K562 (cell line): ENCODE measurements around the gene VMP1. TPM values are rescaled to one million over a fixed set of nuclear protein-coding genes. Genes with fewer than 3 reads are reported as not detected.

ENCODE experiments used
- ARID4B ChIP-seq: sonication (generic); formaldehyde crosslinking; IDR thresholded peaks from 2 replicates; pipeline ENCODE4 v1.8.0; 2022; ENCODE audit warnings: mild to moderate bottlenecking, missing genetic modification reagents
- CEBPG ChIP-seq, 3 experiments: fragments of 200-800 bp in 1 of 3; sonication (Bioruptor generic) in 1 of 3; sonication (generic) in 1 of 3; formaldehyde crosslinking in 1 of 3; IDR thresholded peaks in 2 of 3; conservative IDR thresholded peaks in 1 of 3; 2 replicates each; pipeline versions ENCODE4 v1.6.1 to v1.8.0; 2016 to 2022; ENCODE audit warnings: missing compliant biosample characterization in 2 of 3, missing genetic modification characterization in 2 of 3, mild to moderate bottlenecking in 1 of 3, missing genetic modification reagents in 1 of 3
- ESRRA ChIP-seq: fragments of 450-650 bp; IDR thresholded peaks from 2 replicates; pipeline ENCODE4 v1.6.1; 2014; ENCODE audit warnings: low read depth, mild to moderate bottlenecking, moderate library complexity, borderline replicate concordance
- GATAD2B ChIP-seq: fragments of 450-650 bp; IDR thresholded peaks from 2 replicates; pipeline ENCODE4 v1.6.1; 2017; ENCODE audit warnings: mild to moderate bottlenecking, borderline replicate concordance
- MBD2 ChIP-seq: sonication (generic); IDR thresholded peaks from 2 replicates; pipeline ENCODE4 v1.6.1; 2016; ENCODE audit warnings: low read depth, borderline replicate concordance
- RAD51 ChIP-seq: fragments of 450-650 bp; IDR thresholded peaks from 2 replicates; pipeline ENCODE4 v1.7.1; 2016; ENCODE audit warnings: low read depth, mild to moderate bottlenecking, borderline replicate concordance
- SMARCE1 ChIP-seq: fragments of 450-650 bp; IDR thresholded peaks from 2 replicates; pipeline ENCODE4 v1.7.1; 2016; ENCODE audit warnings: mild to moderate bottlenecking
- SRF ChIP-seq, 2 experiments: fragments of 250-450, 450-650 bp in 1 of 2; sonication (Bioruptor Pico) in 1 of 2; sonication (generic) in 1 of 2; formaldehyde crosslinking; IDR thresholded peaks; 2 replicates each; pipeline versions ENCODE4 v1.5.0 to v1.5.1; 2020 to 2022; ENCODE audit warnings: mild to moderate bottlenecking in 1 of 2, missing genetic modification reagents in 1 of 2
- STAT5A ChIP-seq: IDR thresholded peaks from 2 replicates; pipeline ENCODE4 v1.6.1; 2012; ENCODE audit warnings: low read length, inconsistent platforms, borderline replicate concordance
- ZFP1 ChIP-seq: fragments of 450-650 bp; formaldehyde crosslinking; IDR thresholded peaks from 2 replicates; pipeline ENCODE4 v1.4.0; 2020; ENCODE audit warnings: mild to moderate bottlenecking, mixed read lengths
- ZKSCAN3 ChIP-seq: fragments of 250-450 bp; sonication (Bioruptor Pico); IDR thresholded peaks from 2 replicates; pipeline ENCODE4 v1.4.0; 2020
- polyA plus RNA-seq, 8 experiments: library from polyadenylated mRNA; depleted of rRNA in 4 of 8; stranded (reverse) in 5 of 8; unstranded in 3 of 8; fragments of >200 nt; fragmentation: Nextera tagmentation in 2 of 8; fragmentation: Illumina TruSeq in 1 of 8; extraction: Ambion mirVana in 2 of 8; extraction: Trizol in 1 of 8; gene quantifications; 2 replicates each; pipeline versions ENCODE4 v1.2.1 to v1.2.3, GENCODE V29; 2011 to 2014; ENCODE audit warnings: inconsistent platforms in 1 of 8, missing spikeins in 1 of 8
- total RNA-seq, 7 experiments: library from RNA; depleted of rRNA in 6 of 7; stranded (reverse); fragments of >200 nt in 6 of 7; fragmentation: Illumina TruSeq in 2 of 7; extraction: Trizol in 2 of 7; gene quantifications; 2 replicates each; pipeline versions ENCODE4 v1.2.1 to v1.2.3, GENCODE V29; 2011 to 2021; ENCODE audit warnings: low replicate concordance in 1 of 7
- TF ChIP-seq, protein P1 (sequence below): fragments of 250-450 bp; sonication (Bioruptor Pico); IDR thresholded peaks from 2 replicates; pipeline ENCODE4 v1.4.0; 2020; ENCODE audit warnings: mild to moderate bottlenecking, moderate library complexity
- TF ChIP-seq, protein P2 (sequence below), 3 experiments: fragments of 200-800 bp in 1 of 3; fragments of 250-450 bp in 1 of 3; fragments of 450-650 bp in 1 of 3; sonication (Bioruptor Pico) in 1 of 3; sonication (Bioruptor generic) in 1 of 3; formaldehyde crosslinking in 1 of 3; IDR thresholded peaks; 2 replicates each; pipeline versions ENCODE4 v1.6.1 to v1.8.0; 2016 to 2022; ENCODE audit warnings: mild to moderate bottlenecking in 2 of 3, missing genetic modification characterization in 2 of 3, missing compliant biosample characterization in 1 of 3, moderate library complexity in 1 of 3
- TF ChIP-seq, protein P3 (sequence below): fragments of 250-450 bp; sonication (Bioruptor Pico); IDR thresholded peaks from 2 replicates; pipeline ENCODE4 v1.9.0; 2021; ENCODE audit warnings: mild to moderate bottlenecking, inconsistent platforms

VMP1 gene
- total and polyA plus RNA-seq, 9 of the 15 experiments (the other 6 are each of a cell fraction or from before 2014, with no cell fraction given), result 123 to 304 (median 151) TPM

GRCh38 chr17:59684967-59685366 lies 22.5 kb upstream of the VMP1 start (continued):
- TF ChIP-seq, protein P1, sequence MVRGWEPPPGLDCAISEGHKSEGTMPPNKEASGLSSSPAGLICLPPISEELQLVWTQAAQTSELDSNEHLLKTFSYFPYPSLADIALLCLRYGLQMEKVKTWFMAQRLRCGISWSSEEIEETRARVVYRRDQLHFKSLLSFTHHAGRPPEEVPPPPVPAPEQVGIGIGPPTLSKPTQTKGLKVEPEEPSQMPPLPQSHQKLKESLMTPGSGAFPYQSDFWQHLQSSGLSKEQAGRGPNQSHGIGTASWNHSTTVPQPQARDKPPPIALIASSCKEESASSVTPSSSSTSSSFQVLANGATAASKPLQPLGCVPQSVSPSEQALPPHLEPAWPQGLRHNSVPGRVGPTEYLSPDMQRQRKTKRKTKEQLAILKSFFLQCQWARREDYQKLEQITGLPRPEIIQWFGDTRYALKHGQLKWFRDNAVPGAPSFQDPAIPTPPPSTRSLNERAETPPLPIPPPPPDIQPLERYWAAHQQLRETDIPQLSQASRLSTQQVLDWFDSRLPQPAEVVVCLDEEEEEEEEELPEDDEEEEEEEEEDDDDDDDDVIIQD, result no peak
- TF ChIP-seq, protein P2, sequence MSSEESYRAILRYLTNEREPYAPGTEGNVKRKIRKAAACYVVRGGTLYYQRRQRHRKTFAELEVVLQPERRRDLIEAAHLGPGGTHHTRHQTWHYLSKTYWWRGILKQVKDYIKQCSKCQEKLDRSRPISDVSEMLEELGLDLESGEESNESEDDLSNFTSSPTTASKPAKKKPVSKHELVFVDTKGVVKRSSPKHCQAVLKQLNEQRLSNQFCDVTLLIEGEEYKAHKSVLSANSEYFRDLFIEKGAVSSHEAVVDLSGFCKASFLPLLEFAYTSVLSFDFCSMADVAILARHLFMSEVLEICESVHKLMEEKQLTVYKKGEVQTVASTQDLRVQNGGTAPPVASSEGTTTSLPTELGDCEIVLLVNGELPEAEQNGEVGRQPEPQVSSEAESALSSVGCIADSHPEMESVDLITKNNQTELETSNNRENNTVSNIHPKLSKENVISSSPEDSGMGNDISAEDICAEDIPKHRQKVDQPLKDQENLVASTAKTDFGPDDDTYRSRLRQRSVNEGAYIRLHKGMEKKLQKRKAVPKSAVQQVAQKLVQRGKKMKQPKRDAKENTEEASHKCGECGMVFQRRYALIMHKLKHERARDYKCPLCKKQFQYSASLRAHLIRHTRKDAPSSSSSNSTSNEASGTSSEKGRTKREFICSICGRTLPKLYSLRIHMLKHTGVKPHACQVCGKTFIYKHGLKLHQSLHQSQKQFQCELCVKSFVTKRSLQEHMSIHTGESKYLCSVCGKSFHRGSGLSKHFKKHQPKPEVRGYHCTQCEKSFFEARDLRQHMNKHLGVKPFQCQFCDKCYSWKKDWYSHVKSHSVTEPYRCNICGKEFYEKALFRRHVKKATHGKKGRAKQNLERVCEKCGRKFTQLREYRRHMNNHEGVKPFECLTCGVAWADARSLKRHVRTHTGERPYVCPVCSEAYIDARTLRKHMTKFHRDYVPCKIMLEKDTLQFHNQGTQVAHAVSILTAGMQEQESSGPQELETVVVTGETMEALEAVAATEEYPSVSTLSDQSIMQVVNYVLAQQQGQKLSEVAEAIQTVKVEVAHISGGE (CRISPR knock-in tag; IDR thresholded peaks at IDR 0.05), result peak in 1 of 3 experiments; percentile 83; a peak in 2 of 6 replicates
- TF ChIP-seq GATAD2B, result 0 out of 2 replicates have a peak, but pooled peaks have one; percentile 52
- TF ChIP-seq ESRRA, result no peak
- TF ChIP-seq, protein P3, sequence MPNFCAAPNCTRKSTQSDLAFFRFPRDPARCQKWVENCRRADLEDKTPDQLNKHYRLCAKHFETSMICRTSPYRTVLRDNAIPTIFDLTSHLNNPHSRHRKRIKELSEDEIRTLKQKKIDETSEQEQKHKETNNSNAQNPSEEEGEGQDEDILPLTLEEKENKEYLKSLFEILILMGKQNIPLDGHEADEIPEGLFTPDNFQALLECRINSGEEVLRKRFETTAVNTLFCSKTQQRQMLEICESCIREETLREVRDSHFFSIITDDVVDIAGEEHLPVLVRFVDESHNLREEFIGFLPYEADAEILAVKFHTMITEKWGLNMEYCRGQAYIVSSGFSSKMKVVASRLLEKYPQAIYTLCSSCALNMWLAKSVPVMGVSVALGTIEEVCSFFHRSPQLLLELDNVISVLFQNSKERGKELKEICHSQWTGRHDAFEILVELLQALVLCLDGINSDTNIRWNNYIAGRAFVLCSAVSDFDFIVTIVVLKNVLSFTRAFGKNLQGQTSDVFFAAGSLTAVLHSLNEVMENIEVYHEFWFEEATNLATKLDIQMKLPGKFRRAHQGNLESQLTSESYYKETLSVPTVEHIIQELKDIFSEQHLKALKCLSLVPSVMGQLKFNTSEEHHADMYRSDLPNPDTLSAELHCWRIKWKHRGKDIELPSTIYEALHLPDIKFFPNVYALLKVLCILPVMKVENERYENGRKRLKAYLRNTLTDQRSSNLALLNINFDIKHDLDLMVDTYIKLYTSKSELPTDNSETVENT (CRISPR knock-in tag), result no peak
- no peak for TF ChIP-seq CEBPG (CRISPR knock-in tag; IDR thresholded peaks at IDR 0.05)
- no peak for TF ChIP-seq CEBPG (tag; conservative IDR thresholded peaks at IDR 0.05 in 1 of 2, IDR thresholded peaks at IDR 0.05 in 1 of 2)
- no peak for TF ChIP-seq ZFP1 (CRISPR knock-in tag)
- peak; percentile 96 for TF ChIP-seq STAT5A
- no peak for TF ChIP-seq ARID4B (CRISPR knock-in tag)
- peak; percentile 25; the same call in 1 of the 2 replicates for TF ChIP-seq RAD51
- TF ChIP-seq SRF (CRISPR knock-in tag; IDR thresholded peaks at IDR 0.05), result peak in 1 of 2 experiments; percentile 88; a peak in 2 of 4 replicates
- TF ChIP-seq SMARCE1, result peak; percentile 93
- no peak for TF ChIP-seq ZKSCAN3
- TF ChIP-seq MBD2, result peak; percentile 49; the same call in 1 of the 2 replicates
